CD4-positive, alpha-beta T cell (primary cell): ENCODE measurements around the gene PKHD1. TPM values are rescaled to one million over a fixed set of nuclear protein-coding genes. Genes with fewer than 3 reads are reported as not detected.

ENCODE experiments used
- ATAC-seq: fragments of 200-7000 bp; cut with Tn5 transposase; one replicate; pipeline ENCODE4 v1.10.0; 2022; ENCODE audit warnings: mild to moderate bottlenecking; ENCODE audit not compliant: poor library complexity
- CTCF ChIA-PET: fragments of 350-600 bp; sonication (Branson Sonifier 250); formaldehyde crosslinking; loops from one replicate; lab custom pipeline; 2021; ENCODE audit warnings: antibody characterized with exemption, inconsistent platforms; lab: Charles Lee
- POLR2A ChIA-PET: fragments of 350-600 bp; sonication (Branson Sonifier 250); formaldehyde crosslinking; loops from one replicate; lab custom pipeline; 2021; ENCODE audit warnings: antibody characterized with exemption, inconsistent platforms; lab: Charles Lee
- DNase-seq, 14 experiments: peaks; one replicate each; pipeline ENCODE4 v3.0.0-alpha.2; 2013 to 2020; ENCODE audit warnings: mixed read lengths in 2 of 14
- H3K27ac ChIP-seq, 2 donors: one replicate each; pipeline versions ENCODE4 v1.5.1 to v1.7.0; 2013; ENCODE audit warnings: low read length in 2 of 2, low read depth in 1 of 2, mild to moderate bottlenecking in 1 of 2
- H3K27me3 ChIP-seq, 2 experiments: 1 replicate in 1 of 2; 2 replicates in 1 of 2; pipeline versions ENCODE4 v1.6.1 to v1.7.0; 2013; ENCODE audit warnings: low read length in 2 of 2, control low read depth in 1 of 2, mild to moderate bottlenecking in 1 of 2, moderate library complexity in 1 of 2; ENCODE audit not compliant: insufficient read depth in 2 of 2, control insufficient read depth in 1 of 2
- H3K36me3 ChIP-seq: one replicate; pipeline ENCODE4 v1.6.1; 2013; ENCODE audit warnings: low read length, control low read depth; ENCODE audit not compliant: insufficient read depth
- H3K4me1 ChIP-seq: one replicate; pipeline ENCODE4 v1.6.1; 2013; ENCODE audit warnings: low read length, control low read depth; ENCODE audit not compliant: insufficient read depth
- H3K4me3 ChIP-seq: one replicate; pipeline ENCODE4 v1.5.1; 2013; ENCODE audit warnings: mild to moderate bottlenecking, low read length, moderate library complexity
- H3K9me3 ChIP-seq, 2 experiments: 1 replicate in 1 of 2; 2 replicates in 1 of 2; pipeline versions ENCODE4 v1.6.1 to v1.7.0; 2013; ENCODE audit warnings: low read length in 2 of 2, mild to moderate bottlenecking in 2 of 2, control low read depth in 1 of 2, moderate library complexity in 1 of 2; ENCODE audit not compliant: control insufficient read depth in 1 of 2, insufficient read depth in 1 of 2
- H3K27ac Mint-ChIP-seq: one replicate; pipeline ENCODE4 v1.8.0; 2020; ENCODE audit warnings: mixed read lengths
- H3K27me3 Mint-ChIP-seq: one replicate; pipeline ENCODE4 v1.8.0; 2021; ENCODE audit warnings: mixed read lengths
- H3K36me3 Mint-ChIP-seq: one replicate; pipeline ENCODE4 v1.8.0; 2021; ENCODE audit warnings: low read depth, mixed read lengths
- H3K4me1 Mint-ChIP-seq: one replicate; pipeline ENCODE4 v1.8.0; 2021; ENCODE audit warnings: low read depth, mixed read lengths
- H3K4me3 Mint-ChIP-seq: one replicate; pipeline ENCODE4 v1.8.0; 2020; ENCODE audit warnings: mild to moderate bottlenecking, mixed read lengths
- H3K9me3 Mint-ChIP-seq: one replicate; pipeline ENCODE4 v1.8.0; 2020; ENCODE audit warnings: mixed read lengths
- CTCF ChIP-seq: fragments of 200-600 bp; IDR thresholded peaks from one replicate; pipeline ENCODE4 v1.8.0; 2022; ENCODE audit warnings: antibody characterized with exemption, mild to moderate bottlenecking
- intact Hi-C, 2 experiments: fragments of 100-400 bp; cut with DNase I in 1 of 2; cut with micrococcal nuclease in 1 of 2; formaldehyde crosslinking; loops; one replicate each; pipeline versions ENCODE4 v1.15.1 to v1.9.0; 2023 to 2025; cut with DNase I, micrococcal nuclease
- total RNA-seq, 174 experiments: library from RNA in 2 of 174; stranded (reverse) in 2 of 174; gene quantifications; one replicate each; pipeline ENCODE4 v1.2.3 and lab custom pipeline; 2021 to 2026

The PKHD1 gene
- total RNA-seq, 2 experiments from 2014 or later: 0.03 TPM; not detected in 1

GRCh38 chr6:52098721-52099120, 11.3 kb upstream of the PKHD1 start:
- Mint-ChIP-seq H3K4me1 (no peaks in the 10 kb centered on the region), H3K9me3 (no peaks in the 10 kb centered on the region), H3K27ac (no peak overlapping the region), H3K36me3 (no peaks in the 10 kb centered on the region), H3K4me3 (no peak overlapping the region), H3K27me3 (peaks cover 46% of the 10 kb centered on the region)
- ChIA-PET CTCF (no interaction called here), POLR2A (no interaction called here)
- DNase-seq (no peak), ATAC-seq (no peak)
- no peaks in the 10 kb centered on the region for H3K4me1 ChIP-seq
- intact Hi-C loops: loop anchor here in 1 of 2 experiments (2.0 kb wide), 1 partner anchor 164 kb away; no protein-coding TSS in a partner anchor
- H3K36me3 ChIP-seq: no peaks in the 10 kb centered on the region
- no peaks in the 10 kb centered on the region for H3K9me3 ChIP-seq
- H3K27ac ChIP-seq: no peak overlapping the region
- no peak for TF ChIP-seq CTCF
- no peak overlapping the region for H3K4me3 ChIP-seq
- H3K27me3 ChIP-seq: peaks cover 3 to 10% of the 10 kb centered on the region in 2 experiments

- DNase-seq (no peak), ATAC-seq (no peak)
- H3K36me3 ChIP-seq: no peaks in the 10 kb centered on the region
- H3K4me3 Mint-ChIP-seq: no peak overlapping the region
- H3K9me3 Mint-ChIP-seq: no peaks in the 10 kb centered on the region
- ChIA-PET CTCF (no interaction called here), POLR2A (no interaction called here)
- no peak overlapping the region for H3K27ac ChIP-seq
- intact Hi-C loops: no loop called here
- no peaks in the 10 kb centered on the region for H3K9me3 ChIP-seq
- H3K4me1 Mint-ChIP-seq: no peaks in the 10 kb centered on the region
- no peak for TF ChIP-seq CTCF
- H3K36me3 Mint-ChIP-seq: no peaks in the 10 kb centered on the region
- H3K27me3 ChIP-seq: no peaks in the 10 kb centered on the region
- H3K27ac Mint-ChIP-seq: no peak overlapping the region
- H3K27me3 Mint-ChIP-seq: peaks cover 3% of the 10 kb centered on the region
- no peaks in the 10 kb centered on the region for H3K4me1 ChIP-seq
- H3K4me3 ChIP-seq: no peak overlapping the region
Observed at GRCh38 chr6:52089758-52090348, 2.4 kb upstream of the PKHD1 start.

DNA sequence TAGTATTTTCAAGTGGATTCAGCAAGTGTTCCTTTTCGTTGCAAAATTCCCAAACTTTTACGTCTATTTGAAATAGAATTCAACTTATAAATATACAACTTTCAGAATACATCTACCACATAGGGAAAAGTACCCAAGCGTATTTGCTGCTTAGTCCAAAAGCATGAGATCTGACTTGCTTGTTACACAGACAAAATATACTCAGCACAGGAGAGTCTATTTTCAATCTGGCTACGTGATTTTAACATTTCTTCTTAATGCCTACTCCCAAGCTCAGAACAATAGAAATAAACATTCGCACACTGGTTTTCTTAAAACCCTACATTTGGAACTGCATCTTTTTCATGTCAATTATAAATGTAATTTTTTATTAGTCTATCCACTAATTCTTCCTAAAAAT, 672 bp downstream of the PKHD1 start:
- Histone ChIP-seq H3K4me3 (no peak overlapping the region), H3K27me3 (peaks cover 0 to 5% of the 10 kb centered on the region in 2 experiments), H3K9me3 (no peaks in the 10 kb centered on the region), H3K27ac (no peak overlapping the region), H3K36me3 (no peaks in the 10 kb centered on the region), H3K4me1 (no peaks in the 10 kb centered on the region)
- ATAC-seq (no peak), DNase-seq (no peak)
- Mint-ChIP-seq H3K27me3 (peaks cover 13% of the 10 kb centered on the region), H3K9me3 (no peaks in the 10 kb centered on the region), H3K4me1 (no peaks in the 10 kb centered on the region), H3K4me3 (no peak overlapping the region), H3K27ac (no peak overlapping the region), H3K36me3 (no peaks in the 10 kb centered on the region)
- POLR2A ChIA-PET: no interaction called here
- no peak for TF ChIP-seq CTCF
- intact Hi-C loops: no loop called here
- CTCF ChIA-PET: no interaction called here
